HG03135 (cell line): ENCODE measurements around the gene TMCO4.

ENCODE experiments used
- ATAC-seq: cut with Tn5 transposase; IDR thresholded peaks from one replicate; pipeline ENCODE4 v1.9.1; 2021; ENCODE audit warnings: mild to moderate bottlenecking, moderate library complexity; ENCODE audit not compliant: unreplicated experiment

The TMCO4 gene

GRCh38 chr1:19750882-19751276, 48.8 kb downstream of the TMCO4 start:
- ATAC-seq, result no peak

GRCh38 chr1:19750101-19750881, 49.4 kb downstream of the TMCO4 start:
- no peak for ATAC-seq

GRCh38 chr1:19749685-19750084, 50.0 kb downstream of the TMCO4 start:
- no peak for ATAC-seq

- ATAC-seq, result no peak
Observed at GRCh38 chr1:19747761-19748160, 52.0 kb downstream of the TMCO4 start.

- ATAC-seq, result no peak
Observed at GRCh38 chr1:19744886-19745285, 54.8 kb downstream of the TMCO4 start.

- ATAC-seq, result no peak
Observed at GRCh38 chr1:19744335-19744743, 55.4 kb downstream of the TMCO4 start.

GRCh38 chr1:19743793-19744192, 55.9 kb downstream of the TMCO4 start:
- ATAC-seq, result no peak

- ATAC-seq, result no peak
Observed at GRCh38 chr1:19743180-19743579, 56.5 kb downstream of the TMCO4 start.

GRCh38 chr1:19739628-19740027, 60.1 kb downstream of the TMCO4 start:
- no peak for ATAC-seq

GRCh38 chr1:19738669-19739068, 61.0 kb downstream of the TMCO4 start:
- ATAC-seq, result no peak

GRCh38 chr1:19738076-19738475, 61.6 kb downstream of the TMCO4 start:
- no peak for ATAC-seq

GRCh38 chr1:19737104-19737825, 62.5 kb downstream of the TMCO4 start:
- no peak for ATAC-seq

GRCh38 chr1:19735440-19736127, 64.1 kb downstream of the TMCO4 start:
- ATAC-seq, result no peak

- ATAC-seq, result no peak
Observed at GRCh38 chr1:19734472-19734999, 65.2 kb downstream of the TMCO4 start.

GRCh38 chr1:19734056-19734455, 65.7 kb downstream of the TMCO4 start:
- no peak for ATAC-seq

GRCh38 chr1:19733615-19734014, 66.1 kb downstream of the TMCO4 start:
- no peak for ATAC-seq

GRCh38 chr1:19731311-19731821, 68.3 kb downstream of the TMCO4 start:
- no peak for ATAC-seq

- ATAC-seq, result no peak
Observed at GRCh38 chr1:19730793-19731192, 68.9 kb downstream of the TMCO4 start.

- no peak for ATAC-seq
Observed at GRCh38 chr1:19730232-19730631, 69.5 kb downstream of the TMCO4 start.

GRCh38 chr1:19728413-19729145, 71.1 kb downstream of the TMCO4 start:
- no peak for ATAC-seq

- no peak for ATAC-seq
Observed at GRCh38 chr1:19725606-19726005, 74.1 kb downstream of the TMCO4 start.
